HG03571 (cell line): Measurements from ENCODE around the gene TRIM17.

ENCODE experiments used
- ATAC-seq: cut with Tn5 transposase; IDR thresholded peaks from one replicate; pipeline ENCODE4 v1.9.1; 2021; ENCODE audit not compliant: unreplicated experiment

Gene TRIM17

DNA sequence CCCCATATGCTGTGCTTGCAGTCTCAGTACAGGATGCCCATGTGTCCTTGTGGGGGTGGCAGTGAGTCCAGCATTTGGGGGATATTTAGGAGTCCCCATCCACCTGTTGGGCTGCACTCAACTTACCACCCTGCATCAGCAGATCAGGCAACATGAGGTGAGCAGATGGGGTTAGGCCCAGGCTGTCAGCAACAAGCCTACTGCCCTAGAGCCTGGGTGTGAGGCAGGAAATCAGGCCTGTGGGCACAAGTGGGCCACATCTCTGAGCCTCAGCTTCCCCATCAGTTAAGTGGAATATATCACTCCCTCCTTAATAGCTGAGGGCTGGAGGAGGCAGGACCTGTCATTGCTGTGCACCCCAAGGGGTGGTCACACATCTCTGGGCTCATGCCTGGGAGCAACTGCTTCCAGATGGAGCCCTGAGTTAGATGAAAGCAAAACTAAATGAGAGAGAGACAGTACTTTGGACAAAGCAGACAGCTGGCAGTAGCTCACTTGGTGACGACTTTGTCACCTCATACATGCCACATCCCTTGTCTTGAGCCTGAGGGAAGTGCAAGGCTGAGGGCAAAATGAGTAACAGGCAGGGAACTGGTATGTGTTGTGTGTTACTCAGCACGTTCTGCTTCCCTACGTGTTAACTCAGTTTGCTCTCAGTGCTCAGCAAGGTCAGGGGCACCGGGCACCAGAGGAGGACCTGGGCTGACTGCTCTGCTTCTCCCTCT, 58.5 kb downstream of the TRIM17 start:
- ATAC-seq, result no peak
